K562 (cell line): ENCODE data around the gene NTRK3. TPM values are rescaled to one million over a fixed set of nuclear protein-coding genes. Genes with fewer than 3 reads are reported as not detected.

ENCODE experiments used
- ATAC-seq: fragments of 200-7000 bp; cut with Tn5 transposase; 3 replicates; pipeline ENCODE4 v1.9.1; 2020; ENCODE audit warnings: moderate library complexity
- BruUV-seq: library from RNA; stranded (reverse); fragments of 400-500 nt; replicated peaks from 2 replicates; lab custom pipeline; 2021; lab: Mats Ljungman, UMichigan
- CTCF ChIA-PET: fragments of 300-600 bp; formaldehyde crosslinking; extraction: SDS; loops from one replicate; lab custom pipeline; 2021; ENCODE audit warnings: low intra/inter-chr PET ratio; lab: Yijun Ruan, JAX
- POLR2A ChIA-PET: fragments of 300-600, 350-650 bp; sonication (Branson Sonifier 250); formaldehyde crosslinking; extraction: SDS; loops from one replicate; lab custom pipeline; 2021; ENCODE audit warnings: antibody characterized with exemption, inconsistent platforms; lab: Yijun Ruan, JAX
- DNase-seq, 4 experiments: peaks; one replicate each; pipeline versions ENCODE4 v3.0.0 to v3.0.0-alpha.2; 2011 to 2018; ENCODE audit warnings: low spot score in 3 of 4, mixed read lengths in 3 of 4; ENCODE audit errors: extremely low read depth in 1 of 4
- FAIRE-seq: peaks from 2 replicates; lab custom pipeline; 2011; peaks lifted over from hg19 to GRCh38; lab: Jason Lieb, UNC
- H2AFZ ChIP-seq: 2 replicates; pipeline ENCODE4 v1.6.0; 2011; ENCODE audit warnings: low read depth, low read length, control low read depth, inconsistent platforms
- H3K27ac ChIP-seq: fragments of 200-600 bp; 3 replicates; pipeline ENCODE4 v1.8.0; 2011; ENCODE audit warnings: low read depth, mild to moderate bottlenecking, control low read depth, inconsistent platforms, low read length, moderate library complexity, mixed read lengths; ENCODE audit errors: extremely low read depth
- H3K27me3 ChIP-seq, 2 experiments: fragments of 300-600 bp in 1 of 2; 2 replicates in 1 of 2; 3 replicates in 1 of 2; pipeline versions ENCODE4 v1.6.0 to v1.8.0; 2011; ENCODE audit warnings: inconsistent platforms in 2 of 2, low read length in 2 of 2, mild to moderate bottlenecking in 1 of 2, mixed read lengths in 1 of 2, moderate library complexity in 1 of 2; ENCODE audit not compliant: control insufficient read depth in 2 of 2, insufficient read depth in 2 of 2
- H3K36me3 ChIP-seq: fragments of 300-600 bp; 3 replicates; pipeline ENCODE4 v1.8.0; 2011; ENCODE audit warnings: mild to moderate bottlenecking, low read length, inconsistent platforms; ENCODE audit not compliant: control insufficient read depth, insufficient read depth
- H3K4me1 ChIP-seq, 2 experiments: fragments of 200-600 bp in 1 of 2; replicated peaks in 1 of 2; 2 replicates in 1 of 2; 3 replicates in 1 of 2; pipeline versions ENCODE4 v1.5.1 to v1.8.0; 2011; ENCODE audit warnings: inconsistent platforms in 2 of 2, low read length in 2 of 2, mild to moderate bottlenecking in 1 of 2, mixed read lengths in 1 of 2, moderate library complexity in 1 of 2; ENCODE audit not compliant: control insufficient read depth in 2 of 2, insufficient read depth in 2 of 2
- H3K4me2 ChIP-seq: 2 replicates; pipeline ENCODE4 v1.6.1; 2011; ENCODE audit warnings: low read length, control low read depth, inconsistent platforms, mixed read lengths; ENCODE audit not compliant: insufficient read depth
- H3K4me3 ChIP-seq: fragments of 200-600 bp; sonication (generic), shearing (Covaris generic); 2 replicates; pipeline ENCODE4 v1.5.1; 2016; ENCODE audit warnings: control low read depth, inconsistent platforms
- H3K79me2 ChIP-seq: fragments of 200-600 bp; 3 replicates; pipeline ENCODE4 v1.8.0; 2011; ENCODE audit warnings: low read length, inconsistent platforms; ENCODE audit not compliant: control insufficient read depth, insufficient read depth
- H3K9ac ChIP-seq, 2 experiments: 2 replicates each; pipeline versions ENCODE4 v1.6.0 to v1.6.1; 2011; ENCODE audit warnings: low read depth in 2 of 2, low read length in 2 of 2, control low read depth in 1 of 2, inconsistent platforms in 1 of 2, mild to moderate bottlenecking in 1 of 2, mixed read lengths in 1 of 2; ENCODE audit not compliant: insufficient read depth in 1 of 2
- H3K9me1 ChIP-seq: one replicate; pipeline ENCODE4 v1.6.0; 2011; ENCODE audit warnings: inconsistent platforms, mild to moderate bottlenecking, low read length, moderate library complexity; ENCODE audit not compliant: control insufficient read depth, insufficient read depth
- H3K9me3 ChIP-seq: replicated peaks from 2 replicates; pipeline ENCODE4 v1.5.1; 2011; ENCODE audit warnings: low read depth, low read length, inconsistent platforms; ENCODE audit not compliant: control insufficient read depth, insufficient read depth
- H4K20me1 ChIP-seq: replicated peaks from 2 replicates; pipeline ENCODE4 v1.6.1; 2011; ENCODE audit warnings: low read length, inconsistent platforms, mixed read lengths; ENCODE audit not compliant: control insufficient read depth, insufficient read depth
- ATF7 ChIP-seq: fragments of 450-650 bp; IDR thresholded peaks from 2 replicates; pipeline ENCODE4 v1.7.1; 2014; ENCODE audit warnings: mild to moderate bottlenecking, moderate library complexity
- ERF ChIP-seq: fragments of 450-650 bp; formaldehyde crosslinking; IDR thresholded peaks from 2 replicates; pipeline ENCODE4 v1.4.0; 2020; ENCODE audit warnings: mild to moderate bottlenecking, mixed read lengths
- GATAD2B ChIP-seq: fragments of 450-650 bp; IDR thresholded peaks from 2 replicates; pipeline ENCODE4 v1.6.1; 2017; ENCODE audit warnings: mild to moderate bottlenecking, borderline replicate concordance
- KHSRP ChIP-seq: fragments of 450-650 bp; IDR thresholded peaks from 2 replicates; pipeline ENCODE4 v1.6.1; 2017
- MBD2 ChIP-seq: sonication (generic); IDR thresholded peaks from 2 replicates; pipeline ENCODE4 v1.6.1; 2016; ENCODE audit warnings: low read depth, borderline replicate concordance
- NUFIP1 ChIP-seq: fragments of 450-650 bp; IDR thresholded peaks from 2 replicates; pipeline ENCODE4 v1.6.1; 2018; ENCODE audit not compliant: partially characterized antibody
- POLR3A ChIP-seq: IDR thresholded peaks from 2 replicates; pipeline ENCODE4 v1.6.1; 2011; ENCODE audit warnings: borderline replicate concordance, mild to moderate bottlenecking, moderate library complexity; ENCODE audit not compliant: insufficient read length, insufficient read depth; ENCODE audit errors: extremely low read depth
- RBM39 ChIP-seq: fragments of 200-400 bp; formaldehyde crosslinking; optimal IDR thresholded peaks from 2 replicates; pipeline ENCODE3; 2018; ENCODE audit warnings: low read depth, low read length
- ZBTB8A ChIP-seq: fragments of 450-650 bp; IDR thresholded peaks from 2 replicates; pipeline ENCODE4 v1.6.1; 2018; ENCODE audit warnings: mild to moderate bottlenecking, moderate library complexity; ENCODE audit not compliant: partially characterized antibody
- ZNF551 ChIP-seq: fragments of 250-450 bp; sonication (Bioruptor Pico); IDR thresholded peaks from 2 replicates; pipeline ENCODE4 v1.5.0; 2021; ENCODE audit warnings: mild to moderate bottlenecking, moderate library complexity
- ZNF655 ChIP-seq: fragments of 250-450 bp; sonication (Bioruptor Pico); IDR thresholded peaks from 2 replicates; pipeline ENCODE4 v1.5.0; 2021
- ZNF778 ChIP-seq: fragments of 450-650 bp; formaldehyde crosslinking; IDR thresholded peaks from 2 replicates; pipeline ENCODE4 v1.4.0; 2020; ENCODE audit warnings: mild to moderate bottlenecking, moderate library complexity
- ZSCAN32 ChIP-seq: fragments of 450-650 bp; formaldehyde crosslinking; IDR thresholded peaks from 2 replicates; pipeline ENCODE4 v1.4.0; 2020; ENCODE audit warnings: mild to moderate bottlenecking, moderate library complexity
- WGBS: fragments of 100-300 bp; shearing (Covaris generic); methylation state at CpG from one replicate; pipeline ENCODE4 v1.1.6; 2016; ENCODE audit warnings: low coverage, mixed read lengths; ENCODE audit not compliant: insufficient coverage; ENCODE audit errors: missing lambda C conversion rate; 5-methylcytosine and 5-hydroxymethylcytosine counted together
- in situ Hi-C: fragments of 300-500 bp; cut with MboI; formaldehyde crosslinking; loops from 4 replicates; pipeline ENCODE4 v1.15.0; 2018; ENCODE audit warnings: inconsistent platforms, mixed read lengths
- intact Hi-C: fragments of 100-400 bp; cut with micrococcal nuclease; formaldehyde crosslinking; loops from 2 replicates; pipeline ENCODE4 v1.14.2; 2022
- polyA plus RNA-seq, 8 experiments: library from polyadenylated mRNA; depleted of rRNA in 4 of 8; stranded (reverse) in 5 of 8; unstranded in 3 of 8; fragments of >200 nt; fragmentation: Nextera tagmentation in 2 of 8; fragmentation: Illumina TruSeq in 1 of 8; extraction: Ambion mirVana in 2 of 8; extraction: Trizol in 1 of 8; gene quantifications; 2 replicates each; pipeline versions ENCODE4 v1.2.1 to v1.2.3, GENCODE V29; 2011 to 2014; ENCODE audit warnings: inconsistent platforms in 1 of 8, missing spikeins in 1 of 8
- total RNA-seq, 7 experiments: library from RNA; depleted of rRNA in 6 of 7; stranded (reverse); fragments of >200 nt in 6 of 7; fragmentation: Illumina TruSeq in 2 of 7; extraction: Trizol in 2 of 7; gene quantifications; 2 replicates each; pipeline versions ENCODE4 v1.2.1 to v1.2.3, GENCODE V29; 2011 to 2021; ENCODE audit warnings: low replicate concordance in 1 of 7
- TF ChIP-seq, protein P1 (sequence below): fragments of 450-650 bp; formaldehyde crosslinking; IDR thresholded peaks from 2 replicates; pipeline ENCODE4 v1.4.0; 2020; ENCODE audit warnings: mild to moderate bottlenecking, moderate library complexity
- TF ChIP-seq, protein P2 (sequence below), 2 experiments: fragments of 450-650 bp in 1 of 2; sonication (generic) in 1 of 2; formaldehyde crosslinking in 1 of 2; IDR thresholded peaks in 1 of 2; conservative IDR thresholded peaks in 1 of 2; 2 replicates each; pipeline versions ENCODE4 v1.6.1 to v1.8.1; 2016 to 2023; ENCODE audit warnings: mild to moderate bottlenecking in 2 of 2, moderate library complexity in 2 of 2, inconsistent platforms in 1 of 2, missing genetic modification reagents in 1 of 2

Gene NTRK3
- total and polyA plus RNA-seq, 9 of the 15 experiments (the other 6 are each of a cell fraction or from before 2014, with no cell fraction given) = 0.11 to 0.13 TPM; not detected in 7

DNA sequence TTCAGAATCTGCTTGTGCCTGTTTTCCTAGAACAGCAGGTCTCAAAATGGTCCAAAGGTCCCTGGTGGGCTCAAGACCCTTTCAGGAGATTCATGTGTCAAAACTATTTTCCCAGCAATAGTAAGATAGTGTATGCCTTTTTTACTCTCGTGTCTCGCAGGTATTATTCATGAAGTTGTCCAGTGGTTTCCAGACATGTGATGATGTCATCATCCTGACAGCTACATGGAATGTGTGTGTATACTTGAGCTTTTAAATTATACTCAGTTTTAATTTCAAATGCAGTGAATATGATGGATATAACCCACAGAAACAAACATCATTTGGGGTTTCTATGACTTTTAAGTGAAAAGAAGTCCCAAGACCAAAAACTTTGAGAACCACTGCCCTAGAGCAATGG, 288.6 kb downstream of the NTRK3 start:
- H3K36me3 ChIP-seq = no peaks in the 10 kb centered on the region
- intact Hi-C loops = no loop called here
- TF ChIP-seq KHSRP (no peak), RBM39 (no peak), ZBTB8A (no peak), MBD2 (no peak), ZSCAN32 (CRISPR knock-in tag) (no peak), ERF (CRISPR knock-in tag) (no peak), GATAD2B (no peak), ATF7 (peak; percentile 13; the same call in 1 of the 2 replicates), ZNF551 (no peak), POLR3A (no peak), ZNF778 (CRISPR knock-in tag) (no peak), ZNF655 (no peak), NUFIP1 (no peak)
- TF ChIP-seq, protein P1, sequence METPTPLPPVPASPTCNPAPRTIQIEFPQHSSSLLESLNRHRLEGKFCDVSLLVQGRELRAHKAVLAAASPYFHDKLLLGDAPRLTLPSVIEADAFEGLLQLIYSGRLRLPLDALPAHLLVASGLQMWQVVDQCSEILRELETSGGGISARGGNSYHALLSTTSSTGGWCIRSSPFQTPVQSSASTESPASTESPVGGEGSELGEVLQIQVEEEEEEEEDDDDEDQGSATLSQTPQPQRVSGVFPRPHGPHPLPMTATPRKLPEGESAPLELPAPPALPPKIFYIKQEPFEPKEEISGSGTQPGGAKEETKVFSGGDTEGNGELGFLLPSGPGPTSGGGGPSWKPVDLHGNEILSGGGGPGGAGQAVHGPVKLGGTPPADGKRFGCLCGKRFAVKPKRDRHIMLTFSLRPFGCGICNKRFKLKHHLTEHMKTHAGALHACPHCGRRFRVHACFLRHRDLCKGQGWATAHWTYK (CRISPR knock-in tag) = no peak
- TF ChIP-seq, protein P2, sequence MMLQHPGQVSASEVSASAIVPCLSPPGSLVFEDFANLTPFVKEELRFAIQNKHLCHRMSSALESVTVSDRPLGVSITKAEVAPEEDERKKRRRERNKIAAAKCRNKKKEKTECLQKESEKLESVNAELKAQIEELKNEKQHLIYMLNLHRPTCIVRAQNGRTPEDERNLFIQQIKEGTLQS (IDR thresholded peaks at IDR 0.05) = peak; percentile 62
- TF ChIP-seq, protein P2 (CRISPR knock-in tag; conservative IDR thresholded peaks at IDR 0.05) = no peak
- no peak overlapping the region for H3K27ac ChIP-seq
- no peak for DNase-seq
- H4K20me1 ChIP-seq = no peaks in the 10 kb centered on the region
- H3K4me3 ChIP-seq = no peak overlapping the region
- no peak for ATAC-seq
- no peak overlapping the region for H3K9ac ChIP-seq
- H3K79me2 ChIP-seq = no peaks in the 10 kb centered on the region
- BruUV-seq = no TSS peak
- H3K9me3 ChIP-seq = no peaks in the 10 kb centered on the region
- WGBS = 0% methylated on average over 2 of the region's 2 CpGs
- ChIA-PET POLR2A (no interaction called here), CTCF (no interaction called here)
- no peak for FAIRE-seq
- in situ Hi-C loops = no loop called here
- no peaks in the 10 kb centered on the region; a peak in 1 of 5 replicates for H3K27me3 ChIP-seq
- no peak overlapping the region for H3K4me2 ChIP-seq
- H3K9me1 ChIP-seq = no peaks in the 10 kb centered on the region
- H3K4me1 ChIP-seq = no peaks in the 10 kb centered on the region
- no peak overlapping the region for H2AFZ ChIP-seq
